Lower leg skin (tissue), 3 donors: ENCODE data around the gene CRKL.

Experiments
- POLR2A ChIP-seq, 2 donors: fragments of 450-650 bp; IDR thresholded peaks; one replicate each; pipeline ENCODE4 v1.6.1; 2016 to 2017; ENCODE audit warnings: antibody characterized with exemption in 2 of 2, mild to moderate bottlenecking in 1 of 2, moderate library complexity in 1 of 2
- TF ChIP-seq, protein P1 (sequence below), 3 donors: fragments of 450-650 bp; IDR thresholded peaks; one replicate each; pipeline ENCODE4 v1.5.1; 2016; ENCODE audit warnings: antibody characterized with exemption in 3 of 3, mild to moderate bottlenecking in 3 of 3, moderate library complexity in 2 of 3

DNA sequence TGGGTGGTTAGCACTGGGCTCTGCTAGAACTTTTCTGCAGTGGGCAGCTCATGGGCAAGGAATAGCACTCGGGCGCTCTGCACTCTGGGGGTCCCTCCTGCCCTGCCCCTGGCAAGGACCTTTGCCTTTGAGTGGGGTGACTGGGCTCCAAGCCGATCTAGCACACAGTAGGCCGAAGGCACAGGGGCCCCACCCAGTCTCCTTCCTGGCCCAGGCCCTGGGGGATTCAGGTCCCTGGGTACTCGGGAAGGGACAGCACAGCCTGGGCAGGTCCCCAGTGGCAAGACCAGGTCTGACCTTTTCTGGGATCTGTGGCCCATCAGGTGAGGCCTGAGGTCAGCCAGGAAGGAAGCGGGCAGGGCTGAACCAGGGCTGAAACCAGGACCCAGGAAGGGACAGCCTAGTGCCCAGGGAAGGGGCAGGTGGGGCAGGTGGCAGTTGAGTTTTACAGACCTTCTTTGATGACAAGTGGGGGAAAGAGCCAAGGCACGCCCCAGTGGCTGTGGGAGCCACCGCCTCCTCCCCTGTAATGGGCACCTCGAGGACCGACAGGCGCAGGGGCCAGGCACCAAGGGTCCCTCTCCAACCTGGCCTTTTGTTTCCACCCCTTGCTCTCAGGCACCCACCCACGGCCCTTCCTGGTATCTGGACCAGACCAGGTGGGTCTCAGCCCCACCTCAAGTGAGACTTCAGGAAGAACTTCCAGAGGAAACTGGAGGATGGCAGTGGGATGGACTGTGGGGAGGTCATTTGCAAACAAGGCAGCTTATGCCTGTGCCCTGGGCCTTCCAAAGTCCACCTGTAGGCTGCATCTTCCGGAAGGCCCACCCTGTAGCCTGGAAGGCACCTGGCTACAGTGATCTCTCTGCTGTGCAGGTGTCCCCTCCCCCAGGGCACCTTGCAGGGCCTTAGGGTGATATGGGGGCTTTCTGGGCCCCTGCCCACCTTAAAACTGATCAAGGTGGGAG, 49.0 kb downstream of the CRKL start:
- TF ChIP-seq, protein P1, sequence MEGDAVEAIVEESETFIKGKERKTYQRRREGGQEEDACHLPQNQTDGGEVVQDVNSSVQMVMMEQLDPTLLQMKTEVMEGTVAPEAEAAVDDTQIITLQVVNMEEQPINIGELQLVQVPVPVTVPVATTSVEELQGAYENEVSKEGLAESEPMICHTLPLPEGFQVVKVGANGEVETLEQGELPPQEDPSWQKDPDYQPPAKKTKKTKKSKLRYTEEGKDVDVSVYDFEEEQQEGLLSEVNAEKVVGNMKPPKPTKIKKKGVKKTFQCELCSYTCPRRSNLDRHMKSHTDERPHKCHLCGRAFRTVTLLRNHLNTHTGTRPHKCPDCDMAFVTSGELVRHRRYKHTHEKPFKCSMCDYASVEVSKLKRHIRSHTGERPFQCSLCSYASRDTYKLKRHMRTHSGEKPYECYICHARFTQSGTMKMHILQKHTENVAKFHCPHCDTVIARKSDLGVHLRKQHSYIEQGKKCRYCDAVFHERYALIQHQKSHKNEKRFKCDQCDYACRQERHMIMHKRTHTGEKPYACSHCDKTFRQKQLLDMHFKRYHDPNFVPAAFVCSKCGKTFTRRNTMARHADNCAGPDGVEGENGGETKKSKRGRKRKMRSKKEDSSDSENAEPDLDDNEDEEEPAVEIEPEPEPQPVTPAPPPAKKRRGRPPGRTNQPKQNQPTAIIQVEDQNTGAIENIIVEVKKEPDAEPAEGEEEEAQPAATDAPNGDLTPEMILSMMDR (IDR thresholded peaks at IDR 0.05): no peak
- no peak for TF ChIP-seq POLR2A (IDR thresholded peaks at IDR 0.05)
